Calu3 (cell line): ENCODE measurements around the gene VWA8. TPM values are rescaled to one million over a fixed set of nuclear protein-coding genes. Genes with fewer than 3 reads are reported as not detected.
"Not testable (repeated sequence)": the region's sequence is repeated elsewhere in the genome, so short reads cannot be mapped to it uniquely, and the experiment has no call there.

ENCODE experiments used
- BruUV-seq: library from RNA; stranded (reverse); fragments of 400-500 nt; replicated peaks from 2 replicates; lab custom pipeline; 2021; lab: Mats Ljungman, UMichigan
- CTCF ChIA-PET: fragments of 300-600 bp; sonication (Branson Sonifier 250); formaldehyde crosslinking; loops from one replicate; lab custom pipeline; 2022; ENCODE audit warnings: antibody characterized with exemption; lab: Charles Lee
- DNase-seq: peaks from one replicate; pipeline ENCODE4 v3.0.0; 2022
- H3K27ac Mint-ChIP-seq: one replicate; pipeline ENCODE4 v1.8.0; 2022; ENCODE audit warnings: mixed read lengths; ENCODE audit not compliant: unreplicated experiment
- H3K27me3 Mint-ChIP-seq: one replicate; pipeline ENCODE4 v1.8.0; 2022; ENCODE audit warnings: mixed read lengths; ENCODE audit not compliant: unreplicated experiment
- H3K36me3 Mint-ChIP-seq: one replicate; pipeline ENCODE4 v1.8.0; 2022; ENCODE audit warnings: mild to moderate bottlenecking, moderate library complexity, mixed read lengths; ENCODE audit not compliant: insufficient read depth, unreplicated experiment
- H3K4me1 Mint-ChIP-seq: one replicate; pipeline ENCODE4 v1.8.0; 2022; ENCODE audit warnings: mild to moderate bottlenecking, low read depth, mixed read lengths; ENCODE audit not compliant: unreplicated experiment
- H3K4me3 Mint-ChIP-seq: one replicate; pipeline ENCODE4 v1.8.0; 2022; ENCODE audit warnings: mild to moderate bottlenecking, low read depth, moderate library complexity, mixed read lengths; ENCODE audit not compliant: unreplicated experiment
- H3K9me3 Mint-ChIP-seq: one replicate; pipeline ENCODE4 v1.8.0; 2022; ENCODE audit warnings: low read depth, mixed read lengths; ENCODE audit not compliant: unreplicated experiment
- intact Hi-C: fragments of 100-400 bp; cut with micrococcal nuclease; formaldehyde crosslinking; loops from one replicate; pipeline ENCODE4 v1.10.0; 2022; ENCODE audit not compliant: unreplicated experiment
- total RNA-seq: library from RNA; stranded (reverse); gene quantifications from 2 replicates; pipeline ENCODE4 v1.2.3, GENCODE V29; 2022
- TF ChIP-seq, protein P1 (sequence below): fragments of 200-600 bp; IDR thresholded peaks from one replicate; pipeline ENCODE4 v1.8.0; 2022; ENCODE audit warnings: antibody characterized with exemption; ENCODE audit not compliant: unreplicated experiment

Gene VWA8
- total RNA-seq, 1 experiment from 2014 or later: 15.2 TPM

DNA sequence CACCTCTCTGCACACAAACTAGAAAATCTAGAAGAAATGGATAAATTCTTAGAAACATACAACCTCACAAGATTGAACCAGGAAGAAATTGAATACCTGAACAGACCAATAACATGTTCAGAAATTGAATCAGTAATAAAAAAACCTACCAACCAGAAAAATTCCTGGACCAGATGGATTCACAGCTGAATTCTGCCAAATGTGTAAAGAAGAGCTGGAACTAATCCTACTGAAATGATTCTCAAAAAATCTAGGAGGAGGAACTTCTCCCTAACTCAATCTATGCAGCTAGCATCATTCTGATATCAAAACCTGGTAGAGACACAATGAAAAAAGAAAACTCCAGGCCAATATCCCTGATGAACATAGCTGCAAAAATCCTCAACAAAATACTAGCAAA is 336.9 kb downstream of the VWA8 start:
- TF ChIP-seq, protein P1, sequence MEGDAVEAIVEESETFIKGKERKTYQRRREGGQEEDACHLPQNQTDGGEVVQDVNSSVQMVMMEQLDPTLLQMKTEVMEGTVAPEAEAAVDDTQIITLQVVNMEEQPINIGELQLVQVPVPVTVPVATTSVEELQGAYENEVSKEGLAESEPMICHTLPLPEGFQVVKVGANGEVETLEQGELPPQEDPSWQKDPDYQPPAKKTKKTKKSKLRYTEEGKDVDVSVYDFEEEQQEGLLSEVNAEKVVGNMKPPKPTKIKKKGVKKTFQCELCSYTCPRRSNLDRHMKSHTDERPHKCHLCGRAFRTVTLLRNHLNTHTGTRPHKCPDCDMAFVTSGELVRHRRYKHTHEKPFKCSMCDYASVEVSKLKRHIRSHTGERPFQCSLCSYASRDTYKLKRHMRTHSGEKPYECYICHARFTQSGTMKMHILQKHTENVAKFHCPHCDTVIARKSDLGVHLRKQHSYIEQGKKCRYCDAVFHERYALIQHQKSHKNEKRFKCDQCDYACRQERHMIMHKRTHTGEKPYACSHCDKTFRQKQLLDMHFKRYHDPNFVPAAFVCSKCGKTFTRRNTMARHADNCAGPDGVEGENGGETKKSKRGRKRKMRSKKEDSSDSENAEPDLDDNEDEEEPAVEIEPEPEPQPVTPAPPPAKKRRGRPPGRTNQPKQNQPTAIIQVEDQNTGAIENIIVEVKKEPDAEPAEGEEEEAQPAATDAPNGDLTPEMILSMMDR: no peak
- H3K4me1 Mint-ChIP-seq: peaks cover 10% of the 10 kb centered on the region
- H3K4me3 Mint-ChIP-seq: no peak overlapping the region
- no peaks in the 10 kb centered on the region for H3K27me3 Mint-ChIP-seq
- H3K9me3 Mint-ChIP-seq: no peaks in the 10 kb centered on the region
- H3K27ac Mint-ChIP-seq: no peak overlapping the region
- BruUV-seq: no TSS peak
- intact Hi-C loops: no loop called here
- CTCF ChIA-PET: no interaction called here
- DNase-seq: no peak
- H3K36me3 Mint-ChIP-seq: no peaks in the 10 kb centered on the region

DNA sequence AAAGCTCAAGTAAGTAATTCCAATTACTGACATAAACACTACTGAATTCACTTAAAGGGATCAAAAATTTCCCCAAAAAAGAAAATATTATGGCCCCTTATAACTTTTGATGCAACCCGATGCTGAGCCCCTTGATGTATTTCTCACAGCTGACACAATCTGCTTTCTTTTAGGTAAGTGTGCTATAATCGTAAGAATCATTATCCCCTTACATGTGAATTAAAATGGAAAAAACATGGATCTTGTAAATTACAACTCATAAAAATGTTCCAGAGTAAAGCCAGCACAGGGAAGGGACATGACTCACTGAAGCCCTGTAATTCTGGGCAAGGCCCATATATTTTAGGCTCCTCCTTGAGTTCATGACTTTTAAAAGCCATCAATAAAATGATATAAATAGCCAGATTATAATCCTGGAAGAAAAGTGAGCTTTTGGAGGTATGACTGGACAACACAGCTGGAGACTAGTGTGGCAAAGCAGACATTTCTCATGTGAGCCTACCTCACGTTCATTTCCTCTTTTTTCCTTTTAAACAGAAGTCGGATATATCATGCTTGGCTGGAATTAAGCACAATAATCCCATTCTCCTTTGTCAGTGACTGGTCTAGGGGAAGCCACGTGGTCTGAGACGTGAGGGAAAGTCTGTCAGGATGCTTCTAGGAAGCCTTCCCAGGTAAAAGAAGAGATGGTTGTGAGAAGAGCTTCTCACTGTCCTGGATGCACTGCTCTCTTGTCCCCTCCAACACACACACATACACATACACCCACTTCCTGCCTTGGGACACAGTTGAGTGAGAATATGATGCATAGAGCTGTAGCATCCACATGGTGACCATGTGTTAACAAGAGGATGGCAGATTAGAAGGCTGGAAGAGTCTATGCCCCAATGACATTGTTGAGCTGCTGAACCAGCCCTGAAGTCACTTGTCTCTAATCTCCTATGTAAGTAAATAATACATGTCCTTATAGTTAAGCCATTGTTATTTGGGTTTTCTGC is 338.2 kb downstream of the VWA8 start:
- intact Hi-C loops: no loop called here
- Mint-ChIP-seq H3K4me1 (peaks cover 10% of the 10 kb centered on the region), H3K27ac (no peak overlapping the region), H3K4me3 (no peak overlapping the region), H3K27me3 (no peaks in the 10 kb centered on the region), H3K9me3 (no peaks in the 10 kb centered on the region), H3K36me3 (no peaks in the 10 kb centered on the region)
- BruUV-seq: no TSS peak
- CTCF ChIA-PET: interaction anchor here (0.6 kb wide), 1 partner anchor 338 kb away, joined by 3 read pairs; no protein-coding TSS in a partner anchor
- DNase-seq: no peak
- TF ChIP-seq, protein P1: no peak

DNA sequence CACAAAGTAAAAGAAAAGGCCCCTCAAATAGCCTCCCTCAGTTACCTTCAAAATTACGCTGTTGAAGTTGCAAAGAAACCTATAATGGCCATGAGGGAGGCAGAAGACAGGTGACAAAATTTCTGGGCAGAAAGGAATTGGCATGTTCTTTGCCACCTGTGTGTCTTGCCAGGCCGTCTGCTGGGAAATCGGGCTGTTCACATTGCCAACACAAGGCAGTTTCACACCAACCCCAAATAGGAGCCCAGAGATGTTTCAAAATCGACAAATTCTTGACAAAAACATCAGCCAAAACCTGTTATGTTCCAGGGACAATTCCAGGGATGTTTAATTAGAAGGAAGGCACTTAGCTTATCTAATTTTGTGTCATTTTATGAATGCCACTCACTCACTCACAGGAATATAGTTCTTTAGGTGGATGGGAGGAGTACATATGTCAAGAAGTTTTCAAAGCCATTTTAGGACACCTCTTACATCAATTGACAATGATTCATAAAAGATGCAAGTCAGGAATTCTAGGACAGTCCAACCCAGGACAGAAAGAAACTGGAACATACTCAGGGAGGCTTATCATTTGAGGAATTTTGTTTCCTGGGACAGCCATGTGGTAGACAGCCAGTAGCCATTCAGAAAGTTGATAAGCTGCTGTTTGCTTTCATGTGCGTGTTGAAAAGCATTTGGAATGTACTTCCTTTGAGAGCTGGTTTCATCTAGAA is 339.0 kb downstream of the VWA8 start:
- no peak overlapping the region for H3K27ac Mint-ChIP-seq
- no peak for DNase-seq
- no peaks in the 10 kb centered on the region for H3K9me3 Mint-ChIP-seq
- BruUV-seq: no TSS peak
- TF ChIP-seq, protein P1: no peak
- H3K4me1 Mint-ChIP-seq: peaks cover 10% of the 10 kb centered on the region
- no peaks in the 10 kb centered on the region for H3K36me3 Mint-ChIP-seq
- no peaks in the 10 kb centered on the region for H3K27me3 Mint-ChIP-seq
- intact Hi-C loops: no loop called here
- H3K4me3 Mint-ChIP-seq: no peak overlapping the region
- CTCF ChIA-PET: no interaction called here

DNA sequence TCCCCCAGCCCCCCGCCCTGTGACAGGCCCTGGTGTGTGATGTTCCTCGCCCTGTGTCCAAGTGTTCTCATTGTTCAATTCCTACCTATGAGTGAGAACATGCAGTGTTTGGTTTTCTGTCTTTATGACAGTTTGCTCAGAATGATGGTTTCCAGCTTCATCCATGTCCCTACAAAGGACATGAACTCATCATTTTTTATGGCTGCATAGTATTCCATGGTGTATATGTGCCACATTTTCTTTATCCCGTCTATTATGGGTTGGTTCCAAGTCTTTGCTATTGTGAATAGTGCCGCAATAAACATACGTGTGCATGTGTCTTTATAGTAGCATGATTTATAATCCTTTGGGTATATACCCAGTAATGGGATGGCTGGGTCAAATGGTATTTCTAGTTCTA is 343.3 kb downstream of the VWA8 start:
- not testable (repeated sequence) for H3K4me1 Mint-ChIP-seq, BruUV-seq

More for the DNA sequence above, 343.3 kb downstream of the VWA8 start:
- intact Hi-C loops, H3K9me3 Mint-ChIP-seq, CTCF ChIA-PET, DNase-seq, H3K4me3 Mint-ChIP-seq, H3K27ac Mint-ChIP-seq, H3K36me3 Mint-ChIP-seq, H3K27me3 Mint-ChIP-seq: not testable (repeated sequence)
